ENCODE data around the gene MIPEP.

The MIPEP gene

GRCh38 chr13:23817136-23817535, 72.1 kb downstream of the MIPEP start:
- no peak overlapping the region for H3K27ac ChIP-seq
- no peak for DNase-seq (ENCODE audit: low read depth, low spot score)

GRCh38 chr13:23813635-23814034, 75.6 kb downstream of the MIPEP start:
- no peak for DNase-seq (ENCODE audit: low read depth, low spot score)
- no peak overlapping the region for H3K27ac ChIP-seq

- no peak for DNase-seq (ENCODE audit: low read depth, low spot score)
- H3K27ac ChIP-seq, result no peak overlapping the region
Measured at GRCh38 chr13:23811366-23812062, 77.7 kb downstream of the MIPEP start.

GRCh38 chr13:23810685-23811240, 78.4 kb downstream of the MIPEP start:
- DNase-seq (ENCODE audit: low read depth, low spot score), result no peak
- H3K27ac ChIP-seq, result no peak overlapping the region

- H3K27ac ChIP-seq, result no peak overlapping the region
- no peak for DNase-seq (ENCODE audit: low read depth, low spot score)
Measured at GRCh38 chr13:23808803-23809202, 80.4 kb downstream of the MIPEP start.

GRCh38 chr13:23806874-23807526, 82.2 kb downstream of the MIPEP start:
- no peak for DNase-seq (ENCODE audit: low read depth, low spot score)
- H3K27ac ChIP-seq, result no peak overlapping the region

- DNase-seq (ENCODE audit: low read depth, low spot score), result no peak
- no peak overlapping the region for H3K27ac ChIP-seq
Measured at GRCh38 chr13:23805821-23806220, 83.4 kb downstream of the MIPEP start.

GRCh38 chr13:23805122-23805521, 84.1 kb downstream of the MIPEP start:
- H3K27ac ChIP-seq, result no peak overlapping the region
- no peak for DNase-seq (ENCODE audit: low read depth, low spot score)

- DNase-seq (ENCODE audit: low read depth, low spot score), result no peak
- H3K27ac ChIP-seq, result no peak overlapping the region
Measured at GRCh38 chr13:23804166-23804565, 85.0 kb downstream of the MIPEP start.

GRCh38 chr13:23801141-23801540, 88.1 kb downstream of the MIPEP start:
- DNase-seq (ENCODE audit: low read depth, low spot score), result no peak
- no peak overlapping the region for H3K27ac ChIP-seq

GRCh38 chr13:23799945-23800344, 89.3 kb downstream of the MIPEP start:
- H3K27ac ChIP-seq, result no peak overlapping the region
- no peak for DNase-seq (ENCODE audit: low read depth, low spot score)

- no peak overlapping the region for H3K27ac ChIP-seq
- no peak for DNase-seq (ENCODE audit: low read depth, low spot score)
Measured at GRCh38 chr13:23797276-23797903, 91.8 kb downstream of the MIPEP start.

GRCh38 chr13:23796551-23796950, 92.6 kb downstream of the MIPEP start:
- no peak overlapping the region for H3K27ac ChIP-seq
- no peak for DNase-seq (ENCODE audit: low read depth, low spot score)

- H3K27ac ChIP-seq, result no peak overlapping the region
- no peak for DNase-seq (ENCODE audit: low read depth, low spot score)
Measured at GRCh38 chr13:23794267-23795161, 94.7 kb downstream of the MIPEP start.

GRCh38 chr13:23793711-23794110, 95.5 kb downstream of the MIPEP start:
- DNase-seq (ENCODE audit: low read depth, low spot score), result no peak
- H3K27ac ChIP-seq, result no peak overlapping the region

GRCh38 chr13:23792680-23793079, 96.5 kb downstream of the MIPEP start:
- DNase-seq (ENCODE audit: low read depth, low spot score), result no peak
- H3K27ac ChIP-seq, result no peak overlapping the region

GRCh38 chr13:23790577-23791170, 98.5 kb downstream of the MIPEP start:
- H3K27ac ChIP-seq, result no peak overlapping the region
- DNase-seq (ENCODE audit: low read depth, low spot score), result no peak

- no peak overlapping the region for H3K27ac ChIP-seq
- DNase-seq (ENCODE audit: low read depth, low spot score), result no peak
Measured at GRCh38 chr13:23789576-23790346, 99.4 kb downstream of the MIPEP start.

GRCh38 chr13:23788459-23788858, 100.7 kb downstream of the MIPEP start:
- no peak for DNase-seq (ENCODE audit: low read depth, low spot score)
- H3K27ac ChIP-seq, result no peak overlapping the region
